Measurements from ENCODE around the gene LRRC41. TPM values are rescaled to one million over a fixed set of nuclear protein-coding genes. Genes with fewer than 3 reads are reported as not detected.
"Not testable (repeated sequence)": the region's sequence is repeated elsewhere in the genome, so short reads cannot be mapped to it uniquely, and the experiment has no call there.

LRRC41 gene
- total RNA-seq, 1 donor from 2014 or later: 93.4 TPM

GRCh38 chr1:46246548-46247435, 56.6 kb downstream of the LRRC41 start:
- H3K9me3 Mint-ChIP-seq (ENCODE audit: unreplicated experiment): no peaks in the 10 kb centered on the region
- peak overlapping the region; percentile 97 for H3K27ac Mint-ChIP-seq (ENCODE audit: unreplicated experiment)
- H3K4me1 Mint-ChIP-seq (ENCODE audit: unreplicated experiment): peaks cover 25% of the 10 kb centered on the region
- H3K36me3 Mint-ChIP-seq (ENCODE audit: unreplicated experiment): no peaks in the 10 kb centered on the region
- peak overlapping the region; percentile 99 for H3K4me3 Mint-ChIP-seq (ENCODE audit: unreplicated experiment)
- peak; percentile 86 for DNase-seq (ENCODE audit: extremely low spot score, unreplicated experiment)
- H3K27me3 Mint-ChIP-seq (ENCODE audit: unreplicated experiment): no peaks in the 10 kb centered on the region
- TF ChIP-seq CTCF (IDR thresholded peaks at IDR 0.05): no peak

DNA sequence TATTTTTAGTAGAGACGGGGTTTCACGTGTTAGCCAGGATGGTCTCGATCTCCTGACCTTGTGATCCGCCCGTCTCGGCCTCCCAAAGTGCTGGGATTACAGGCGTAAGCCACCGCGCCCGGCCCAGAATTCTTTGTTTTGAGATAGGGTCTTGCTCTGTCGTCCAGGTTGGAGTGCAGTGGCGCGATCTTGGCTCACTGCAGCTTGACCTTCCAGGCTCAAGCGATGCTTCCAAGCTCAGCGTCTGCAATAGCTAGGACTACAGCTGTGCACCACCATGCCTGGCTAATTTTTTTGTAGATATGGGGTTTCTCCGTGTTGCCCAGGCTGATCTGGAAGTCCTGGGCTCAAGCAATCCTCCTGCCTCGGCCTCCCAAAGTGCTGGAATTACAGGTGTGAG, 57.3 kb downstream of the LRRC41 start:
- not testable (repeated sequence) for H3K36me3 Mint-ChIP-seq (ENCODE audit: unreplicated experiment); H3K27me3 Mint-ChIP-seq (ENCODE audit: unreplicated experiment); H3K27ac Mint-ChIP-seq (ENCODE audit: unreplicated experiment); H3K9me3 Mint-ChIP-seq (ENCODE audit: unreplicated experiment); DNase-seq (ENCODE audit: extremely low spot score, unreplicated experiment)
- H3K4me1 Mint-ChIP-seq (ENCODE audit: unreplicated experiment): peaks cover 25% of the 10 kb centered on the region
- H3K4me3 Mint-ChIP-seq (ENCODE audit: unreplicated experiment): peak overlapping the region; percentile 99

GRCh38 chr1:46244656-46245371, 58.6 kb downstream of the LRRC41 start:
- H3K4me1 Mint-ChIP-seq (ENCODE audit: unreplicated experiment): peaks cover 25% of the 10 kb centered on the region

DNA sequence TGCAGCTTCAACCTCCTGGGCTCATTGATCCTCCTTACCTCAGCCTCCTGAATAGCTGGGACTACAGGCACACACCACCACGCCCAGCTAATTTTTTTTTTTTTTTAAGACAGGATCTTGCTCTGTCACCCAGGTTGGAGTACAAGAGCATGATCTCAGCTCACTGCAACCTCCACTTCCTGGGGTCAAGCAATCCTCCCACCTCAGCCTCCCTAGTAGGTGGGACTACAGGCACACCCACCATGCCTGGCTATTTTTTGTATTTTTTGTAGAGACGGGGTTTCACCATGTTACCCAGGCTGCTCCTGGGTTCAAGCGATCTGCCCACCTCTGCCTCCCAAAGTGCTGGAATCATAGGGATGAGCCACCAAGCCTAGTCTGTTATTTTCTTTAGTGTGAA, 59.6 kb downstream of the LRRC41 start:
- peaks cover 22% of the 10 kb centered on the region for H3K4me1 Mint-ChIP-seq (ENCODE audit: unreplicated experiment)
- H3K27ac Mint-ChIP-seq (ENCODE audit: unreplicated experiment); H3K27me3 Mint-ChIP-seq (ENCODE audit: unreplicated experiment); DNase-seq (ENCODE audit: extremely low spot score, unreplicated experiment); H3K4me3 Mint-ChIP-seq (ENCODE audit: unreplicated experiment); H3K36me3 Mint-ChIP-seq (ENCODE audit: unreplicated experiment); H3K9me3 Mint-ChIP-seq (ENCODE audit: unreplicated experiment): not testable (repeated sequence)

More at GRCh38 chr1:46244656-46245371, 58.6 kb downstream of the LRRC41 start:
- Mint-ChIP-seq H3K9me3 (ENCODE audit: unreplicated experiment) (no peaks in the 10 kb centered on the region), H3K36me3 (ENCODE audit: unreplicated experiment) (no peaks in the 10 kb centered on the region), H3K27me3 (ENCODE audit: unreplicated experiment) (no peaks in the 10 kb centered on the region), H3K4me3 (ENCODE audit: unreplicated experiment) (no peak overlapping the region), H3K27ac (ENCODE audit: unreplicated experiment) (no peak overlapping the region)
- DNase-seq (ENCODE audit: extremely low spot score, unreplicated experiment): no peak
- peak; percentile 56 for TF ChIP-seq CTCF (IDR thresholded peaks at IDR 0.05)

DNA sequence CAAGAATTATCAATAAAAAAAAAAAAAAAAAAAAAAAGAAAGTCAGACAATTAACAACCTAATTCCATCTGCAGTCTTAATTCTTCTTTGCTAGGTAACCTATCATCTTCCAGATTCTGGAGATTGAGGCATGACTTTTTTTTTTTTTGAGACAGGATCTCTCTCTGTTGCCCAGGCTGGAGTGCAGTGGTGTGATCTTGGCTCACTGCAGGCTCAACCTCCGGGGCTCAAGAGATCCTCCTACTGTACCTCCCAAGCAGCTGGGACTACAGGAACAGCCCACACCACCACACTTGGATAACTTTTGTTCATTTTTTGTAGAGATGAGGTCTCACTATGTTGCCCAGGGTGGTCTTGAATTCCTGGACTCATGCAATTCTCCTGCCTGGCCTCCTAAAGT, 60.5 kb downstream of the LRRC41 start:
- no peak for DNase-seq (ENCODE audit: extremely low spot score, unreplicated experiment)
- H3K4me1 Mint-ChIP-seq (ENCODE audit: unreplicated experiment): peaks cover 16% of the 10 kb centered on the region
- no peak overlapping the region for H3K27ac Mint-ChIP-seq (ENCODE audit: unreplicated experiment)
- no peaks in the 10 kb centered on the region for H3K27me3 Mint-ChIP-seq (ENCODE audit: unreplicated experiment)
- peaks cover 8% of the 10 kb centered on the region for H3K9me3 Mint-ChIP-seq (ENCODE audit: unreplicated experiment)
- no peak for TF ChIP-seq CTCF (IDR thresholded peaks at IDR 0.05)
- no peaks in the 10 kb centered on the region for H3K36me3 Mint-ChIP-seq (ENCODE audit: unreplicated experiment)
- no peak overlapping the region for H3K4me3 Mint-ChIP-seq (ENCODE audit: unreplicated experiment)

DNA sequence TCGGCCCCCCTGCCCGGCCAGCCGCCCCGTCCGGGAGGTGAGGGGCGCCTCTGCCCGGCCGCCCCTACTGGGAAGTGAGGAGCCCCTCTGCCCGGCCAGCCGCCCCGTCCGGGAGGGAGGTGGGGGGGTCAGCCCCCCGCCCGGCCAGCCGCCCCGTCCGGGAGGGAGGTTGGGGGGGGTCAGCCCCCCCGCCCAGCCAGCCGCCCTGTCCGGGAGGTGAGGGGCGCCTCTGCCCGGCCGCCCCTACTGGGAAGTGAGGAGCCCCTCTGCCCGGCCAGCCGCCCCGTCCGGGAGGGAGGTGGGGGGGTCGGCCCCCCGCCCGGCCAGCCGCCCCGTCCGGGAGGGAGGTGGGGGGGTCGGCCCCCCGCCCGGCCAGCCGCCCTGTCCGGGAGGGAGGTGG, 61.7 kb downstream of the LRRC41 start:
- H3K27ac Mint-ChIP-seq (ENCODE audit: unreplicated experiment); H3K27me3 Mint-ChIP-seq (ENCODE audit: unreplicated experiment); H3K4me3 Mint-ChIP-seq (ENCODE audit: unreplicated experiment); DNase-seq (ENCODE audit: extremely low spot score, unreplicated experiment); H3K9me3 Mint-ChIP-seq (ENCODE audit: unreplicated experiment); H3K36me3 Mint-ChIP-seq (ENCODE audit: unreplicated experiment); H3K4me1 Mint-ChIP-seq (ENCODE audit: unreplicated experiment): not testable (repeated sequence)

- DNase-seq (ENCODE audit: extremely low spot score, unreplicated experiment); H3K27ac Mint-ChIP-seq (ENCODE audit: unreplicated experiment); H3K4me3 Mint-ChIP-seq (ENCODE audit: unreplicated experiment); H3K4me1 Mint-ChIP-seq (ENCODE audit: unreplicated experiment); H3K9me3 Mint-ChIP-seq (ENCODE audit: unreplicated experiment); H3K27me3 Mint-ChIP-seq (ENCODE audit: unreplicated experiment); H3K36me3 Mint-ChIP-seq (ENCODE audit: unreplicated experiment): not testable (repeated sequence)
These were observed 64.6 kb downstream of the LRRC41 start for GRCh38 chr1:46238865-46239264.

Data from osteocyte (in vitro differentiated cells).